GOT3 (cell line): Measurements from ENCODE around the gene PTH1R.
"Not testable (repeated sequence)": the region's sequence is repeated elsewhere in the genome, so short reads cannot be mapped to it uniquely, and the experiment has no call there.

Source experiments
- DNase-seq: peaks from one replicate; lab custom pipeline; 2025; ENCODE audit warnings: mixed read lengths; lab: John Stamatoyannopoulos, UW

PTH1R gene

GRCh38 chr3:46899151-46900006 lies 21.9 kb downstream of the PTH1R start:
- DNase-seq, result no peak

GRCh38 chr3:46900007-46900292 lies 22.4 kb downstream of the PTH1R start:
- DNase-seq, result no peak

- no peak for DNase-seq
These were observed 22.8 kb downstream of the PTH1R start for GRCh38 chr3:46900356-46900755.

GRCh38 chr3:46901061-46901460 lies 23.5 kb downstream of the PTH1R start:
- no peak for DNase-seq

- DNase-seq, result no peak
These were observed 24.2 kb downstream of the PTH1R start for GRCh38 chr3:46901591-46902187.

- no peak for DNase-seq
These were observed 24.7 kb downstream of the PTH1R start for GRCh38 chr3:46902188-46902631.

GRCh38 chr3:46903341-46904302 lies 26.1 kb downstream of the PTH1R start:
- DNase-seq, result no peak

- no peak for DNase-seq
These were observed 27.0 kb downstream of the PTH1R start for GRCh38 chr3:46904303-46905212.

GRCh38 chr3:46905213-46905560 lies 27.7 kb downstream of the PTH1R start:
- no peak for DNase-seq

GRCh38 chr3:46905661-46906451 lies 28.3 kb downstream of the PTH1R start:
- no peak for DNase-seq

GRCh38 chr3:46906471-46907058 lies 29.0 kb downstream of the PTH1R start:
- no peak for DNase-seq

- no peak for DNase-seq
These were observed 29.8 kb downstream of the PTH1R start for GRCh38 chr3:46907271-46907670.

GRCh38 chr3:46907960-46908293 lies 30.4 kb downstream of the PTH1R start:
- no peak for DNase-seq

- no peak for DNase-seq
These were observed 30.9 kb downstream of the PTH1R start for GRCh38 chr3:46908294-46908985.

GRCh38 chr3:46908986-46909534 lies 31.5 kb downstream of the PTH1R start:
- no peak for DNase-seq

- peak; percentile 58 for DNase-seq
These were observed 32.1 kb downstream of the PTH1R start for GRCh38 chr3:46909535-46910161.

- DNase-seq, result no peak
These were observed 32.7 kb downstream of the PTH1R start for GRCh38 chr3:46910166-46910760.

- DNase-seq, result not testable (repeated sequence)
These were observed 33.4 kb downstream of the PTH1R start for GRCh38 chr3:46910914-46911313.

- DNase-seq, result no peak
These were observed 35.5 kb downstream of the PTH1R start for GRCh38 chr3:46912986-46913385.
